ENCODE results near the gene ITGAL. TPM values are rescaled to one million over a fixed set of nuclear protein-coding genes. Genes with fewer than 3 reads are reported as not detected.
A peak's percentile ranks its signal among the peaks of the same experiment; 100 is the strongest.

The ITGAL gene
- total and polyA plus RNA-seq, 2 of the 13 experiments (the other 11 are each of a cell fraction or from before 2014, with no cell fraction given): 0.86 to 1.2 TPM

DNA sequence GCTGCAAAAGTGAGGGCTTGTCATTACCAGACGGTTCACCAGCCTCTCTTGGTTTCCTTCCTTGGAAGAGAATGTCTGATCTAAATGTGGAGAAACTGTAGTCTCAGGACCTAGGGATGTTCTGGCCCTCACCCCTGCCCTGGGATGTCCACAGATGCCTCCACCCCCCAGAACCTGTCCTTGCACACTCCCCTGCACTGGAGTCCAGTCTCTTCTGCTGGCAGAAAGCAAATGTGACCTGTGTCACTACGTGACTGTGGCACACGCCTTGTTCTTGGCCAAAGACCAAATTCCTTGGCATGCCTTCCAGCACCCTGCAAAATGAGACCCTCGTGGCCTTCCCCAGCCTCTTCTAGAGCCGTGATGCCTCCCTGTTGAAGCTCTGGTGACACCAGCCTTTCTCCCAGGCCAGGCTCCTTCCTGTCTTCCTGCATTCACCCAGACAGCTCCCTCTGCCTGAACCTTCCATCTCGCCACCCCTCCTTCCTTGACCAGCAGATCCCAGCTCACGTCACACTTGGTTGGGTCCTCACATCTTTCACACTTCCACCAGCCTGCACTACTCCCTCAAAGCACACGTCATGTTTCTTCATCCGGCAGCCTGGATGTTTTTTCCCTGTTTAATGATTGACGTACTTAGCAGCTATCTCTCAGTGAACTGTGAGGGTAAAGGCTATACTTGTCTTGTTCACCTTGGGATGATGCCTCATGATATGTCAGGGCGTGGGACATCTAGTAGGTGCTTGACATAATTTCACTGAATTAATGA, 49.5 kb downstream of the ITGAL start (continued):
- TF ChIP-seq, protein P1, sequence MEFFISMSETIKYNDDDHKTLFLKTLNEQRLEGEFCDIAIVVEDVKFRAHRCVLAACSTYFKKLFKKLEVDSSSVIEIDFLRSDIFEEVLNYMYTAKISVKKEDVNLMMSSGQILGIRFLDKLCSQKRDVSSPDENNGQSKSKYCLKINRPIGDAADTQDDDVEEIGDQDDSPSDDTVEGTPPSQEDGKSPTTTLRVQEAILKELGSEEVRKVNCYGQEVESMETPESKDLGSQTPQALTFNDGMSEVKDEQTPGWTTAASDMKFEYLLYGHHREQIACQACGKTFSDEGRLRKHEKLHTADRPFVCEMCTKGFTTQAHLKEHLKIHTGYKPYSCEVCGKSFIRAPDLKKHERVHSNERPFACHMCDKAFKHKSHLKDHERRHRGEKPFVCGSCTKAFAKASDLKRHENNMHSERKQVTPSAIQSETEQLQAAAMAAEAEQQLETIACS (CRISPR knock-in tag; IDR thresholded peaks at IDR 0.05): no peak
- TF ChIP-seq ZNF816 (CRISPR knock-in tag; IDR thresholded peaks at IDR 0.05; ENCODE audit: borderline replicate concordance): no peak
- no peak for TF ChIP-seq ETV5 (CRISPR knock-in tag; IDR thresholded peaks at IDR 0.05; ENCODE audit: borderline replicate concordance)
- no peak for TF ChIP-seq NFKBIZ (CRISPR knock-in tag; IDR thresholded peaks at IDR 0.05)
- no peak for TF ChIP-seq ZNF749 (CRISPR knock-in tag; IDR thresholded peaks at IDR 0.05; ENCODE audit: borderline replicate concordance)
- TF ChIP-seq, protein P2, sequence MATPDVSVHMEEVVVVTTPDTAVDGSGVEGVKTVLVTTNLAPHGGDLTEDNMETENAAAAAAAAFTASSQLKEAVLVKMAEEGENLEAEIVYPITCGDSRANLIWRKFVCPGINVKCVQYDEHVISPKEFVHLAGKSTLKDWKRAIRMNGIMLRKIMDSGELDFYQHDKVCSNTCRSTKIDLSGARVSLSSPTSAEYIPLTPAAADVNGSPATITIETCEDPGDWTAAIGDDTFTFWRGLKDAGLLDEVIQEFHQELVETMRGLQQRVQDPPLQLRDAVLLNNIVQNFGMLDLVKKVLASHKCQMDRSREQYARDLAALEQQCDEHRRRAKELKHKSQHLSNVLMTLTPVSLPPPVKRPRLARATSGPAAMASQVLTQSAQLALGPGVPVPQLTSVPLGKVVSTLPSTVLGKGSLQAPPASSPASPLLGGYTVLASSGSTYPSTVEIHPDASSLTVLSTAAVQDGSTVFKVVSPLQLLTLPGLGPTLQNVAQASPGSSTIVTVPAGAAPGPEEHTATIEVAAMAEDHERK (CRISPR knock-in tag; IDR thresholded peaks at IDR 0.05; ENCODE audit: low read depth): no peak
- 0 out of 2 replicates have a peak, but pooled peaks have one; percentile 11 for TF ChIP-seq MIER2 (CRISPR knock-in tag; IDR thresholded peaks at IDR 0.05)
- TF ChIP-seq ZNF792 (CRISPR knock-in tag; IDR thresholded peaks at IDR 0.05): peak; percentile 49; the same call in 1 of the 2 replicates
- TF ChIP-seq FOXJ3 (CRISPR knock-in tag; IDR thresholded peaks at IDR 0.05; ENCODE audit: borderline replicate concordance): no peak
- no peak for TF ChIP-seq ZFYVE20 (CRISPR knock-in tag; IDR thresholded peaks at IDR 0.05; ENCODE audit: borderline replicate concordance, low read depth)
- no peak for TF ChIP-seq ZNF691 (CRISPR knock-in tag; IDR thresholded peaks at IDR 0.05; ENCODE audit: borderline replicate concordance, low read depth)
- TF ChIP-seq, protein P3, sequence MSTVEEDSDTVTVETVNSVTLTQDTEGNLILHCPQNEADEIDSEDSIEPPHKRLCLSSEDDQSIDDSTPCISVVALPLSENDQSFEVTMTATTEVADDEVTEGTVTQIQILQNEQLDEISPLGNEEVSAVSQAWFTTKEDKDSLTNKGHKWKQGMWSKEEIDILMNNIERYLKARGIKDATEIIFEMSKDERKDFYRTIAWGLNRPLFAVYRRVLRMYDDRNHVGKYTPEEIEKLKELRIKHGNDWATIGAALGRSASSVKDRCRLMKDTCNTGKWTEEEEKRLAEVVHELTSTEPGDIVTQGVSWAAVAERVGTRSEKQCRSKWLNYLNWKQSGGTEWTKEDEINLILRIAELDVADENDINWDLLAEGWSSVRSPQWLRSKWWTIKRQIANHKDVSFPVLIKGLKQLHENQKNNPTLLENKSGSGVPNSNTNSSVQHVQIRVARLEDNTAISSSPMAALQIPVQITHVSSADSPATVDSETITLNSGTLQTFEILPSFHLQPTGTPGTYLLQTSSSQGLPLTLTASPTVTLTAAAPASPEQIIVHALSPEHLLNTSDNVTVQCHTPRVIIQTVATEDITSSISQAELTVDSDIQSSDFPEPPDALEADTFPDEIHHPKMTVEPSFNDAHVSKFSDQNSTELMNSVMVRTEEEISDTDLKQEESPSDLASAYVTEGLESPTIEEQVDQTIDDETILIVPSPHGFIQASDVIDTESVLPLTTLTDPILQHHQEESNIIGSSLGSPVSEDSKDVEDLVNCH (CRISPR knock-in tag; IDR thresholded peaks at IDR 0.05): 0 out of 2 replicates have a peak, but pooled peaks have one; percentile 58
- no peak for TF ChIP-seq FOXM1 (CRISPR knock-in tag; IDR thresholded peaks at IDR 0.05)
- TF ChIP-seq, protein P4, sequence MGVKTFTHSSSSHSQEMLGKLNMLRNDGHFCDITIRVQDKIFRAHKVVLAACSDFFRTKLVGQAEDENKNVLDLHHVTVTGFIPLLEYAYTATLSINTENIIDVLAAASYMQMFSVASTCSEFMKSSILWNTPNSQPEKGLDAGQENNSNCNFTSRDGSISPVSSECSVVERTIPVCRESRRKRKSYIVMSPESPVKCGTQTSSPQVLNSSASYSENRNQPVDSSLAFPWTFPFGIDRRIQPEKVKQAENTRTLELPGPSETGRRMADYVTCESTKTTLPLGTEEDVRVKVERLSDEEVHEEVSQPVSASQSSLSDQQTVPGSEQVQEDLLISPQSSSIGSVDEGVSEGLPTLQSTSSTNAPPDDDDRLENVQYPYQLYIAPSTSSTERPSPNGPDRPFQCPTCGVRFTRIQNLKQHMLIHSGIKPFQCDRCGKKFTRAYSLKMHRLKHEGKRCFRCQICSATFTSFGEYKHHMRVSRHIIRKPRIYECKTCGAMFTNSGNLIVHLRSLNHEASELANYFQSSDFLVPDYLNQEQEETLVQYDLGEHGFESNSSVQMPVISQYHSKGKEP (CRISPR knock-in tag; IDR thresholded peaks at IDR 0.05): no peak
- TF ChIP-seq SSRP1 (CRISPR knock-in tag; IDR thresholded peaks at IDR 0.05): no peak
- TF ChIP-seq, protein P5, sequence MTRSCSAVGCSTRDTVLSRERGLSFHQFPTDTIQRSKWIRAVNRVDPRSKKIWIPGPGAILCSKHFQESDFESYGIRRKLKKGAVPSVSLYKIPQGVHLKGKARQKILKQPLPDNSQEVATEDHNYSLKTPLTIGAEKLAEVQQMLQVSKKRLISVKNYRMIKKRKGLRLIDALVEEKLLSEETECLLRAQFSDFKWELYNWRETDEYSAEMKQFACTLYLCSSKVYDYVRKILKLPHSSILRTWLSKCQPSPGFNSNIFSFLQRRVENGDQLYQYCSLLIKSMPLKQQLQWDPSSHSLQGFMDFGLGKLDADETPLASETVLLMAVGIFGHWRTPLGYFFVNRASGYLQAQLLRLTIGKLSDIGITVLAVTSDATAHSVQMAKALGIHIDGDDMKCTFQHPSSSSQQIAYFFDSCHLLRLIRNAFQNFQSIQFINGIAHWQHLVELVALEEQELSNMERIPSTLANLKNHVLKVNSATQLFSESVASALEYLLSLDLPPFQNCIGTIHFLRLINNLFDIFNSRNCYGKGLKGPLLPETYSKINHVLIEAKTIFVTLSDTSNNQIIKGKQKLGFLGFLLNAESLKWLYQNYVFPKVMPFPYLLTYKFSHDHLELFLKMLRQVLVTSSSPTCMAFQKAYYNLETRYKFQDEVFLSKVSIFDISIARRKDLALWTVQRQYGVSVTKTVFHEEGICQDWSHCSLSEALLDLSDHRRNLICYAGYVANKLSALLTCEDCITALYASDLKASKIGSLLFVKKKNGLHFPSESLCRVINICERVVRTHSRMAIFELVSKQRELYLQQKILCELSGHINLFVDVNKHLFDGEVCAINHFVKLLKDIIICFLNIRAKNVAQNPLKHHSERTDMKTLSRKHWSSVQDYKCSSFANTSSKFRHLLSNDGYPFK (CRISPR knock-in tag; IDR thresholded peaks at IDR 0.05; ENCODE audit: borderline replicate concordance): peak; percentile 40; the same call in 1 of the 2 replicates
